ENCODE results near the gene RTBDN.
"Not testable (repeated sequence)": the region's sequence is repeated elsewhere in the genome, so short reads cannot be mapped to it uniquely, and the experiment has no call there.

RTBDN gene

GRCh38 chr19:12799742-12800465, 34.5 kb downstream of the RTBDN start:
- Histone ChIP-seq H3K27me3 (ENCODE audit: insufficient read depth, poor library complexity, severe bottlenecking) (no peaks in the 10 kb centered on the region), H3K27ac (ENCODE audit: poor library complexity, severe bottlenecking) (peak overlapping the region; percentile 60), H3K9me3 (ENCODE audit: severe bottlenecking) (no peaks in the 10 kb centered on the region), H3K36me3 (ENCODE audit: low read depth) (peaks cover 19% of the 10 kb centered on the region), H3K4me3 (ENCODE audit: severe bottlenecking) (no peak overlapping the region), H3K4me1 (ENCODE audit: insufficient read depth, poor library complexity, severe bottlenecking) (peaks cover 6% of the 10 kb centered on the region)
- DNase-seq (ENCODE audit: low spot score), result no peak
- TF ChIP-seq, protein P1, sequence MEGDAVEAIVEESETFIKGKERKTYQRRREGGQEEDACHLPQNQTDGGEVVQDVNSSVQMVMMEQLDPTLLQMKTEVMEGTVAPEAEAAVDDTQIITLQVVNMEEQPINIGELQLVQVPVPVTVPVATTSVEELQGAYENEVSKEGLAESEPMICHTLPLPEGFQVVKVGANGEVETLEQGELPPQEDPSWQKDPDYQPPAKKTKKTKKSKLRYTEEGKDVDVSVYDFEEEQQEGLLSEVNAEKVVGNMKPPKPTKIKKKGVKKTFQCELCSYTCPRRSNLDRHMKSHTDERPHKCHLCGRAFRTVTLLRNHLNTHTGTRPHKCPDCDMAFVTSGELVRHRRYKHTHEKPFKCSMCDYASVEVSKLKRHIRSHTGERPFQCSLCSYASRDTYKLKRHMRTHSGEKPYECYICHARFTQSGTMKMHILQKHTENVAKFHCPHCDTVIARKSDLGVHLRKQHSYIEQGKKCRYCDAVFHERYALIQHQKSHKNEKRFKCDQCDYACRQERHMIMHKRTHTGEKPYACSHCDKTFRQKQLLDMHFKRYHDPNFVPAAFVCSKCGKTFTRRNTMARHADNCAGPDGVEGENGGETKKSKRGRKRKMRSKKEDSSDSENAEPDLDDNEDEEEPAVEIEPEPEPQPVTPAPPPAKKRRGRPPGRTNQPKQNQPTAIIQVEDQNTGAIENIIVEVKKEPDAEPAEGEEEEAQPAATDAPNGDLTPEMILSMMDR (IDR thresholded peaks at IDR 0.05; ENCODE audit: poor library complexity, severe bottlenecking), result no peak
- no peak for ATAC-seq (ENCODE audit: low read depth)

GRCh38 chr19:12797607-12798006, 36.8 kb downstream of the RTBDN start:
- not testable (repeated sequence) for H3K27me3 ChIP-seq (ENCODE audit: insufficient read depth, poor library complexity, severe bottlenecking); DNase-seq (ENCODE audit: low spot score); H3K27ac ChIP-seq (ENCODE audit: poor library complexity, severe bottlenecking); H3K4me3 ChIP-seq (ENCODE audit: severe bottlenecking); ATAC-seq (ENCODE audit: low read depth); H3K9me3 ChIP-seq (ENCODE audit: severe bottlenecking)
- H3K4me1 ChIP-seq (ENCODE audit: insufficient read depth, poor library complexity, severe bottlenecking), result peaks cover 11% of the 10 kb centered on the region
- H3K36me3 ChIP-seq (ENCODE audit: low read depth), result peaks cover 26% of the 10 kb centered on the region

GRCh38 chr19:12797141-12797587, 37.2 kb downstream of the RTBDN start:
- Histone ChIP-seq H3K36me3 (ENCODE audit: low read depth) (peaks cover 30% of the 10 kb centered on the region), H3K4me3 (ENCODE audit: severe bottlenecking) (no peak overlapping the region), H3K27me3 (ENCODE audit: insufficient read depth, poor library complexity, severe bottlenecking) (no peaks in the 10 kb centered on the region), H3K4me1 (ENCODE audit: insufficient read depth, poor library complexity, severe bottlenecking) (peaks cover 11% of the 10 kb centered on the region), H3K9me3 (ENCODE audit: severe bottlenecking) (no peaks in the 10 kb centered on the region), H3K27ac (ENCODE audit: poor library complexity, severe bottlenecking) (peak overlapping the region; percentile 99)
- TF ChIP-seq, protein P1 (IDR thresholded peaks at IDR 0.05; ENCODE audit: poor library complexity, severe bottlenecking), result no peak
- ATAC-seq (ENCODE audit: low read depth) (no peak), DNase-seq (ENCODE audit: low spot score) (no peak)

DNA sequence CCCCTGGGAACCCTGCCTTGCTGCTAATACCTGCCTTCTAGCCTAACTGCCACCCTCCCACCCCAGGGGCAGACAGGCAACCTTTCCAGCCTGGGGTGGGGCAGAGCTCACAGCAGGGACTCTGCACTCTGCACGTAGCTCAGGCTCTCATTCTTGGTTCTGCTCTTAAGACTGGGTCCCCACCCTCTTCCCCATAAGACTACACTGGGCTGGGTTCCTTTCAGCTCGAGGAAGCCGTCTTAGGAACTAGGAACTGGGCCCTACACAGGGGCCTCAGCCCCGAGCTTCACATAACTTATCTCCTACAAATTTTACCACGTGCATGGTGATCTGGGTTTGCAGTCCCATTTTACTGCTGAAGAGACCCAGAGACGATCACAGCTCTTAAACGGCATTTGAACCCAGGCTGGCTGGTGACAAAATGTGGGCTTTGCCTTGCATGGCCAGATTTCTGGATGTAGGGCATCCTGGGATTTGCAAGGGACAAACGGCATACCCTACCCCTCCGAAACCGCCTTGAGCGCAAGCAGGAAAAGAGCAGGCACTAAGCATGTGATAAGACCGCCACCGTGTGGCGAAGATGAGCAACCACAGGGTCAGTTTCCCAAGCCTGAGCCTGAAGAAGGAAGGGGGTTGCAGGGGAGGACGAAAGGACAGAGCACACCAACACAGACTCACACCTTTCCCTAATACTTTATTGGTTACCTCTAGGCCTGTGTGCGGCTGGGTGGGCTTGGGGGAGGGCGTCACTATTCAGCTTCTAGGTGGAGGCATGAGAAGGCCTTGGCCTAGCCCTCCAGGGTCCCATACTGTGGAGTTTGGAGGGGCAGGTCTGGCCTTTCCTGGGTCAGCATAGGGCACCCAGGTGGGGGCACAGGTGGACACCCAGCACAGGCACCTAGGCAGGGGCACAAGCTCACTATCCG, 38.0 kb downstream of the RTBDN start:
- peaks cover 11% of the 10 kb centered on the region for H3K4me1 ChIP-seq (ENCODE audit: insufficient read depth, poor library complexity, severe bottlenecking)
- TF ChIP-seq, protein P1 (IDR thresholded peaks at IDR 0.05; ENCODE audit: poor library complexity, severe bottlenecking), result peak; percentile 96
- no peak for DNase-seq (ENCODE audit: low spot score)
- peak; percentile 41 for ATAC-seq (ENCODE audit: low read depth)
- no peaks in the 10 kb centered on the region for H3K27me3 ChIP-seq (ENCODE audit: insufficient read depth, poor library complexity, severe bottlenecking)
- H3K36me3 ChIP-seq (ENCODE audit: low read depth), result peaks cover 36% of the 10 kb centered on the region
- no peaks in the 10 kb centered on the region for H3K9me3 ChIP-seq (ENCODE audit: severe bottlenecking)
- peak overlapping the region; percentile 99 for H3K27ac ChIP-seq (ENCODE audit: poor library complexity, severe bottlenecking)
- H3K4me3 ChIP-seq (ENCODE audit: severe bottlenecking), result no peak overlapping the region

DNA sequence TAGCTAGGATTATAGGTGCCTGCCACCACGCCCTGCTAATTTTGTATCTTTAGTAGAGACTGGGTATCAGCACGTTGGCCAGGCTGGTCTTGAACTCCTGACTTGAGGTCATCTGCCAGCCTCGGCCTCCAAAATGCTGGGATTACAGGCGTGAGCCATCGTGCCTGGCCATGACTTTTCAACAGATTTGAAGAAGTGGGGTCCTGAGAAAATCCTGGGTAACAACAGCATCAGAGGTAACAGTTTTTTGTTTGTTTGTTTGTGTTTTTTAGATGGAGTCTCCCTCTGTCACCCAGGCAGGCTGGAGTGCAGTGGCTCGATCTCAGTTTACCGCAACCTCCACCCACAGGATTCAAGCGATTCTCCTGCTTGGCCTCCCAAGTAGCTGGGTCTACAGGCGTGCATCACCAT, 39.4 kb downstream of the RTBDN start:
- TF ChIP-seq, protein P1 (IDR thresholded peaks at IDR 0.05; ENCODE audit: poor library complexity, severe bottlenecking), result no peak

More for the DNA sequence above, 39.4 kb downstream of the RTBDN start:
- no peak for DNase-seq (ENCODE audit: low spot score)
- no peaks in the 10 kb centered on the region for H3K9me3 ChIP-seq (ENCODE audit: severe bottlenecking)
- peaks cover 28% of the 10 kb centered on the region for H3K36me3 ChIP-seq (ENCODE audit: low read depth)
- no peaks in the 10 kb centered on the region for H3K27me3 ChIP-seq (ENCODE audit: insufficient read depth, poor library complexity, severe bottlenecking)
- peak overlapping the region; percentile 99 for H3K27ac ChIP-seq (ENCODE audit: poor library complexity, severe bottlenecking)
- peaks cover 18% of the 10 kb centered on the region for H3K4me1 ChIP-seq (ENCODE audit: insufficient read depth, poor library complexity, severe bottlenecking)
- ATAC-seq (ENCODE audit: low read depth), result no peak
- H3K4me3 ChIP-seq (ENCODE audit: severe bottlenecking), result no peak overlapping the region

Measured in RWPE2 (cell line).